ENCODE results near the gene HPS1. TPM values are rescaled to one million over a fixed set of nuclear protein-coding genes. Genes with fewer than 3 reads are reported as not detected.

Gene HPS1
- total RNA-seq, 1 experiment from 2014 or later: 47.4 TPM

- Histone ChIP-seq H2BK15ac (ENCODE audit: low read depth, low read length) (no peak overlapping the region), H3K18ac (ENCODE audit: insufficient read length, low read depth, low read length) (no peak overlapping the region), H3K4me2 (ENCODE audit: insufficient read depth, insufficient read length, low read length) (no peak overlapping the region), H4K20me1 (ENCODE audit: control insufficient read depth, insufficient read depth, insufficient read length) (no peaks in the 10 kb centered on the region), H3K79me1 (ENCODE audit: insufficient read depth, low read depth, low read length, poor library complexity, severe bottlenecking) (no peaks in the 10 kb centered on the region), H3K9me3 (ENCODE audit: control insufficient read depth, low read depth, low read length) (no peaks in the 10 kb centered on the region), H3K9ac (ENCODE audit: extremely low read depth, insufficient read length, low read length) (no peak overlapping the region), H3K27me3 (ENCODE audit: insufficient read depth, low read length) (no peaks in the 10 kb centered on the region), H4K91ac (ENCODE audit: insufficient read length, low read depth, low read length) (no peak overlapping the region), H2BK120ac (ENCODE audit: low read depth, low read length, poor library complexity, severe bottlenecking) (no peak overlapping the region), H3K14ac (ENCODE audit: insufficient read depth, low read length) (no peak overlapping the region), H3T11ph (ENCODE audit: low read length) (no peak overlapping the region), H3K23me2 (ENCODE audit: insufficient read length, low read depth, low read length, poor library complexity, severe bottlenecking) (no peaks in the 10 kb centered on the region), H3K27ac (ENCODE audit: insufficient read length, low read depth, low read length) (no peak overlapping the region), H2BK5ac (ENCODE audit: insufficient read length, low read length) (no peak overlapping the region), H3K56ac (ENCODE audit: insufficient read length, low read depth, low read length) (no peak overlapping the region), H3K4ac (ENCODE audit: low read depth, low read length) (no peak overlapping the region), H2AK5ac (ENCODE audit: insufficient read length, low read length) (no peak overlapping the region), H2BK20ac (ENCODE audit: low read depth, low read length, poor library complexity, severe bottlenecking) (no peak overlapping the region), H2AFZ (ENCODE audit: low read length) (no peak overlapping the region), H4K5ac (ENCODE audit: insufficient read length, low read depth, low read length) (no peak overlapping the region), H2BK12ac (ENCODE audit: insufficient read length, low read depth, low read length) (no peak overlapping the region), H4K8ac (replicated peaks; ENCODE audit: insufficient read length, low read depth, low read length) (no peak overlapping the region), H3K23ac (ENCODE audit: insufficient read length, low read depth, low read length) (no peak overlapping the region), H3K79me2 (ENCODE audit: insufficient read depth, low read length) (no peaks in the 10 kb centered on the region), H3K4me1 (ENCODE audit: insufficient read depth, low read length) (no peaks in the 10 kb centered on the region)
- Mint-ChIP-seq H3K27ac (no peak overlapping the region), H3K9me3 (peaks cover 21 to 25% of the 10 kb centered on the region in 2 experiments), H3K4me3 (no peak overlapping the region), H3K4me1 (peaks cover 2 to 5% of the 10 kb centered on the region in 2 experiments), H3K27me3 (ENCODE audit: low read depth) (no peaks in the 10 kb centered on the region), H3K36me3 (ENCODE audit: insufficient read depth in 1 of 3, low read depth in 3 of 3) (peaks cover 66 to 84% (median 76%) of the 10 kb centered on the region in 3 experiments)
- TF ChIP-seq CTCF (conservative IDR thresholded peaks at IDR 0.05): no peak
- DNase-seq: no peak
- WGBS (ENCODE audit: extremely low coverage, insufficient read length, low lambda C conversion rate): no CpG with 5 or more reads among the region's 1 CpG
Observed at GRCh38 chr10:98433371-98433770, 13.4 kb downstream of the HPS1 start.
